Smooth muscle cell (in vitro differentiated cells): ENCODE measurements around the gene PKD1L1. TPM values are rescaled to one million over a fixed set of nuclear protein-coding genes. Genes with fewer than 3 reads are reported as not detected.
"Not testable (repeated sequence)": the region's sequence is repeated elsewhere in the genome, so short reads cannot be mapped to it uniquely, and the experiment has no call there.

Experiments
- DNase-seq: peaks from one replicate; lab custom pipeline; 2025; ENCODE audit not compliant: unreplicated experiment; lab: John Stamatoyannopoulos, UW
- H2AFZ ChIP-seq: fragments of 200-600 bp; sonication (generic); 2 replicates; pipeline ENCODE4 v1.6.0; 2016; ENCODE audit warnings: antibody characterized with exemption, low read depth, mild to moderate bottlenecking
- H3F3A ChIP-seq: fragments of 200-600 bp; sonication (generic); 2 replicates; pipeline ENCODE4 v1.6.0; 2017; ENCODE audit warnings: antibody characterized with exemption, low read depth
- H3K27ac ChIP-seq: fragments of 200-600 bp; sonication (generic); 2 replicates; pipeline ENCODE4 v1.5.1; 2016; ENCODE audit warnings: low read depth, mild to moderate bottlenecking
- H3K27me3 ChIP-seq: fragments of 200-600 bp; sonication (generic); 2 replicates; pipeline ENCODE4 v1.6.1; 2016; ENCODE audit warnings: low read depth, mild to moderate bottlenecking
- H3K36me3 ChIP-seq: fragments of 200-600 bp; sonication (generic); 2 replicates; pipeline ENCODE4 v1.5.1; 2016; ENCODE audit warnings: low read depth
- H3K4me1 ChIP-seq: fragments of 200-600 bp; sonication (generic); 2 replicates; pipeline ENCODE4 v1.5.1; 2016; ENCODE audit warnings: low read depth
- H3K4me2 ChIP-seq: fragments of 200-600 bp; sonication (generic); 2 replicates; pipeline ENCODE4 v1.6.0; 2016; ENCODE audit warnings: mild to moderate bottlenecking
- H3K4me3 ChIP-seq: fragments of 200-600 bp; sonication (generic); 2 replicates; pipeline ENCODE4 v1.5.1; 2016; ENCODE audit warnings: mild to moderate bottlenecking
- H3K79me2 ChIP-seq: fragments of 200-600 bp; sonication (generic); 2 replicates; pipeline ENCODE4 v1.6.0; 2016; ENCODE audit warnings: low read depth, mild to moderate bottlenecking
- H3K9ac ChIP-seq: fragments of 200-600 bp; sonication (generic); 2 replicates; pipeline ENCODE4 v1.6.0; 2016; ENCODE audit warnings: low read depth
- H3K9me3 ChIP-seq: fragments of 200-600 bp; sonication (generic); replicated peaks from 2 replicates; pipeline ENCODE4 v1.5.1; 2016; ENCODE audit warnings: low read depth
- H4K20me1 ChIP-seq: fragments of 200-600 bp; sonication (generic); 2 replicates; pipeline ENCODE4 v1.6.0; 2016; ENCODE audit warnings: low read depth
- WGBS: methylation state at CpG from one replicate; pipeline ENCODE4 v1.1.7; 2016; ENCODE audit warnings: low lambda C conversion rate; 5-methylcytosine and 5-hydroxymethylcytosine counted together
- polyA plus RNA-seq: library from polyadenylated mRNA; unstranded; fragments of >200 nt; fragmentation: Nextera tagmentation; extraction: Ambion mirVana; gene quantifications from 2 replicates; pipeline ENCODE4 v1.2.1, GENCODE V29; 2016
- total RNA-seq: library from RNA; depleted of rRNA; stranded (reverse); fragments of >200 nt; gene quantifications from 2 replicates; pipeline ENCODE4 v1.2.3, GENCODE V29; 2014
- TF ChIP-seq, protein P1 (sequence below): fragments of 200-600 bp; sonication (generic); IDR thresholded peaks from 2 replicates; pipeline ENCODE4 v1.5.1; 2017; ENCODE audit warnings: borderline replicate concordance, mild to moderate bottlenecking, antibody characterized with exemption; ENCODE audit not compliant: insufficient read depth, poor library complexity, severe bottlenecking

PKD1L1 gene
- total and polyA plus RNA-seq, 2 experiments from 2014 or later: 0.04 to 0.06 TPM

DNA sequence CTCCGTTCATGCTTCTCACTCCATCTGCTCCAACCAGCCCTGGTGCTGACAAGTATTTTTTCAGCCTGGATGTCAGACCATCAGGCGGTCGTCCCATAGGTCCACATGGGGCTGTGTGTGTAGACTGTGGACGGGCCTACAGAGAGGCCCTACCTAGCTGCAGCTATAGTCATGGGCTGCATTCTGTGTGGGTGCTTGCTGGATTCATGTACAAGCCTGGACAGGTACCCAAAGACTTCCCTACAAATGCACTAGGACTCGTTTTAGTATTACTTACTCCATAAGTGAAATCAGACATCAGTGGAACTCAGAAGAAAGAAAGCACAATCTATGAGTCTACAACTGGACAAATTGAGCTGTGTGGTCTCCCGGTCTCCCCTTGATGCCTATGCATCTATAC, 146.8 kb downstream of the PKD1L1 start:
- Histone ChIP-seq H4K20me1 (no peaks in the 10 kb centered on the region), H3K9me3 (no peaks in the 10 kb centered on the region), H3K36me3 (no peaks in the 10 kb centered on the region), H3K27ac (no peak overlapping the region), H3K9ac (no peak overlapping the region), H3K79me2 (no peaks in the 10 kb centered on the region), H2AFZ (no peak overlapping the region), H3K27me3 (no peaks in the 10 kb centered on the region), H3K4me3 (no peak overlapping the region), H3K4me1 (no peaks in the 10 kb centered on the region), H3K4me2 (no peak overlapping the region), H3F3A (no peaks in the 10 kb centered on the region)
- 91% methylated on average over 6 of the region's 6 CpGs for WGBS
- TF ChIP-seq, protein P1, sequence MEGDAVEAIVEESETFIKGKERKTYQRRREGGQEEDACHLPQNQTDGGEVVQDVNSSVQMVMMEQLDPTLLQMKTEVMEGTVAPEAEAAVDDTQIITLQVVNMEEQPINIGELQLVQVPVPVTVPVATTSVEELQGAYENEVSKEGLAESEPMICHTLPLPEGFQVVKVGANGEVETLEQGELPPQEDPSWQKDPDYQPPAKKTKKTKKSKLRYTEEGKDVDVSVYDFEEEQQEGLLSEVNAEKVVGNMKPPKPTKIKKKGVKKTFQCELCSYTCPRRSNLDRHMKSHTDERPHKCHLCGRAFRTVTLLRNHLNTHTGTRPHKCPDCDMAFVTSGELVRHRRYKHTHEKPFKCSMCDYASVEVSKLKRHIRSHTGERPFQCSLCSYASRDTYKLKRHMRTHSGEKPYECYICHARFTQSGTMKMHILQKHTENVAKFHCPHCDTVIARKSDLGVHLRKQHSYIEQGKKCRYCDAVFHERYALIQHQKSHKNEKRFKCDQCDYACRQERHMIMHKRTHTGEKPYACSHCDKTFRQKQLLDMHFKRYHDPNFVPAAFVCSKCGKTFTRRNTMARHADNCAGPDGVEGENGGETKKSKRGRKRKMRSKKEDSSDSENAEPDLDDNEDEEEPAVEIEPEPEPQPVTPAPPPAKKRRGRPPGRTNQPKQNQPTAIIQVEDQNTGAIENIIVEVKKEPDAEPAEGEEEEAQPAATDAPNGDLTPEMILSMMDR: no peak
- DNase-seq: no peak

DNA sequence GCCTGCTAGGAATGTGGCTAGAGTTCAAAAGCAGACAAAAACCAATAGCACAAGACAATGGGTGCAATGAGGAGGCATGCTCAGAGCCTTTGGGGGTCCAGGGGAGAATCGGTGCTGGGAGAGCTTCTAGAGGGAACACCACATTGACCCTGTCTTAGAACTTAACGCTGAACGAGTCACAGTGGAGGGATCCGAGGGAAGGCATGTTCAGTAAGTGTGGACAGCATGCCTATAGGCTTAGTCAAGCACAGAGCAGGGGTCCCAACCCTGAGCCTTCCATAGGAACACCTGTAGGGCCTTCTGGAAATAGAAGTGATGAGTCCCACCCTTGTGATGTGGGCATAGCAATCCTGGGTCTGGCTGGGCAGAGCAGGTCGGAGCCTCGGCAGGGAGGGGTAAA, 148.7 kb downstream of the PKD1L1 start:
- WGBS: 88% methylated on average over 6 of the region's 6 CpGs
- Histone ChIP-seq H3K4me1 (no peaks in the 10 kb centered on the region), H3K4me3 (no peak overlapping the region), H3K9ac (no peak overlapping the region), H3F3A (peaks cover 3% of the 10 kb centered on the region), H3K79me2 (no peaks in the 10 kb centered on the region), H3K4me2 (no peak overlapping the region), H3K27ac (no peak overlapping the region), H3K27me3 (no peaks in the 10 kb centered on the region), H3K36me3 (no peaks in the 10 kb centered on the region), H3K9me3 (no peaks in the 10 kb centered on the region), H4K20me1 (no peaks in the 10 kb centered on the region), H2AFZ (no peak overlapping the region)
- DNase-seq: no peak
- TF ChIP-seq, protein P1: no peak

DNA sequence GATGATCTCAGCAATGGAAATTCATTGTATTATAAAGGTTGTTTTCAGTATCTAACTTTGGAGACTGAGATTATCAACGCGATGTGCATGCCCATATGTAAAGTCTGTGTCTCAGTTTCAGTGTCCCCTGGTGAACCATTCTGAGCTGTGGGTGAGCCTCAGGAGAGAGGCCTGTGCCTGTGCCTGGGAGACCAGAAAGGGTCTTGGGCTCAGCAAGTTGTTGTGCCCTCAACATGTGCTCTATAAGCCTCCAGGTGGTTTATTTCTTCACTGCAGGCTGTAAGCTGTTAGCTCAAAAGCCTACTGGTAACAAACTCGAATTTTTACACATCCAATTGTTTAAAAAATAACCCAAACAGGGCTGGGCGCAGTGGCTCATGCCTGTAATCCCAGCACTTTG, 151.9 kb downstream of the PKD1L1 start:
- H3K27ac ChIP-seq: peak overlapping the region; percentile 52
- H4K20me1 ChIP-seq: no peaks in the 10 kb centered on the region
- H3K27me3 ChIP-seq: no peaks in the 10 kb centered on the region
- H3K4me2 ChIP-seq: no peak overlapping the region
- peaks cover 3% of the 10 kb centered on the region for H3F3A ChIP-seq
- no peaks in the 10 kb centered on the region for H3K79me2 ChIP-seq
- WGBS: 90% methylated on average over 4 of the region's 4 CpGs
- no peak for DNase-seq
- no peaks in the 10 kb centered on the region for H3K9me3 ChIP-seq
- TF ChIP-seq, protein P1: no peak
- no peak overlapping the region for H2AFZ ChIP-seq
- no peaks in the 10 kb centered on the region for H3K36me3 ChIP-seq
- no peak overlapping the region for H3K4me3 ChIP-seq
- no peak overlapping the region for H3K9ac ChIP-seq
- H3K4me1 ChIP-seq: no peaks in the 10 kb centered on the region

DNA sequence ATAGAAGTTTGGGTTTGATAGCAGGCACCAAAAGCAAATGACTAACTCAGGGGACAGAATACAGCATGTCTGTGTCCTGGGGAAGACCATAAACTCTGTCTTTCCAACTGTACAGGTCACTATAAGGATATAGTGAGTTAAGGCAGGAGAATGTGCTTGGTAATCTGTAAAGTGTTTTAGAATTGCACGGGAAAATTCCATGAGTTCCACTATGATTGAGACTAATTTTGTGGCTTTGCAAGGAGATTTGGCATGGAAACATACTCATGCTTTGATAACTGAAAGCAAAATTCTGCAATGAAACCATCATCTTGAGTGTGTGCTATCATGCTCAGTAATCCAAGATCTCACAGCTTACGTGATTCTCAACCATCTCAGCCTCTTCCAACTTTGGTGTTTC, 152.6 kb downstream of the PKD1L1 start:
- no peaks in the 10 kb centered on the region for H3K79me2 ChIP-seq
- no peaks in the 10 kb centered on the region for H3K4me1 ChIP-seq
- H4K20me1 ChIP-seq: no peaks in the 10 kb centered on the region
- no peaks in the 10 kb centered on the region for H3K36me3 ChIP-seq
- no peak overlapping the region for H2AFZ ChIP-seq
- peak overlapping the region; percentile 59 for H3K4me2 ChIP-seq
- H3K4me3 ChIP-seq: no peak overlapping the region
- WGBS: 19% methylated on average over 2 of the region's 2 CpGs
- H3K27ac ChIP-seq: peak overlapping the region; percentile 52
- H3K9ac ChIP-seq: no peak overlapping the region
- TF ChIP-seq, protein P1: no peak
- no peak for DNase-seq
- H3K27me3 ChIP-seq: no peaks in the 10 kb centered on the region
- H3F3A ChIP-seq: peaks cover 3% of the 10 kb centered on the region
- no peaks in the 10 kb centered on the region for H3K9me3 ChIP-seq

DNA sequence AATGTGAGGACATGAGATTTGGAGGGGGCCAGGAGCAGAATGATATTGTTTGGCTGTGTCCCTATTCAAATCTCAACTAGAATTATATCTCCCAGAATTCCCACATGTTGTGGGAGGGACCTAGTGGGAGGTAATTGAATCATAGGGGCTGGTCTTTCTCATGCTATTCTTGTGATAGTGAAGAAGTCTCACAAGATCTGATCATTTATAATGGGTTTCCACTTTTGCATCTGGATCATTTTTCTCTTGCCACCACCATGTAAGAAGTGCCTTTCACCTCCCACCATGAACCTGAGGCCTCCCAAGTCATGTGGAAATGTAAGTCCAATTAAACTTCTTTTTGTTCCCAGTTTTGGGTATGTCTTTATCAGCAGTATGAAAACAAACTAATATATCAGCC, 153.1 kb downstream of the PKD1L1 start:
- not testable (repeated sequence) for H3K4me1 ChIP-seq, DNase-seq, H3K9me3 ChIP-seq, H3K79me2 ChIP-seq, H4K20me1 ChIP-seq, H2AFZ ChIP-seq, H3K36me3 ChIP-seq, H3K27me3 ChIP-seq, H3K4me3 ChIP-seq, H3F3A ChIP-seq, H3K9ac ChIP-seq
- H3K4me2 ChIP-seq: peak overlapping the region; percentile 59
- H3K27ac ChIP-seq: peak overlapping the region; percentile 52
